ENCODE results near the gene CCRL2. TPM values are rescaled to one million over a fixed set of nuclear protein-coding genes. Genes with fewer than 3 reads are reported as not detected.
A peak's percentile ranks its signal among the peaks of the same experiment; 100 is the strongest.

The CCRL2 gene
- total and polyA plus RNA-seq, 2 donors (not counting 1 experiment from before 2014, with no cell fraction given) = 0.33 to 3.7 TPM

- Histone ChIP-seq H3K9ac (ENCODE audit: insufficient read depth, low read length) (no peak overlapping the region), H3K9me3 (ENCODE audit: control insufficient read depth, insufficient read depth, low read depth, low read length) (no peaks in the 10 kb centered on the region), H3K36me3 (ENCODE audit: control insufficient read depth, insufficient read depth, low read length) (no peaks in the 10 kb centered on the region), H3K4me1 (ENCODE audit: control insufficient read depth, extremely low read depth, insufficient read depth, low read length) (no peaks in the 10 kb centered on the region), H3K79me2 (ENCODE audit: control insufficient read depth, insufficient read depth, low read length) (no peaks in the 10 kb centered on the region), H3K4me2 (ENCODE audit: extremely low read depth, insufficient read depth, low read length) (no peak overlapping the region), H3K27me3 (ENCODE audit: control insufficient read depth, insufficient read depth, low read length) (no peaks in the 10 kb centered on the region), H2AFZ (ENCODE audit: low read length) (no peak overlapping the region), H3K4me3 (replicated peaks in 1 of 4; ENCODE audit: control extremely low read depth in 1 of 4, insufficient read depth in 1 of 4, low read depth in 3 of 4, low read length in 4 of 4) (no peak overlapping the region), H3K27ac (ENCODE audit: insufficient read depth, low read length) (no peak overlapping the region), H4K20me1 (ENCODE audit: control insufficient read depth, extremely low read depth, insufficient read depth, low read length) (no peaks in the 10 kb centered on the region)
- TF ChIP-seq CTCF (conservative IDR thresholded peaks at IDR 0.05 in 1 of 2, IDR thresholded peaks at IDR 0.05 in 1 of 2; ENCODE audit: low read depth in 1 of 2, low read length in 2 of 2) (no peak), EZH2 (IDR thresholded peaks at IDR 0.05; ENCODE audit: low read length, missing control alignments) (no peak)
- DNase-seq (ENCODE audit: low read depth in 2 of 2) = no peak
Observed at GRCh38 chr3:46419816-46420215, 12.8 kb downstream of the CCRL2 start.

- H2AFZ ChIP-seq (ENCODE audit: low read length) = no peak overlapping the region
- H3K4me3 ChIP-seq (replicated peaks in 1 of 4; ENCODE audit: control extremely low read depth in 1 of 4, insufficient read depth in 1 of 4, low read depth in 3 of 4, low read length in 4 of 4) = no peak overlapping the region
- no peaks in the 10 kb centered on the region for H3K9me3 ChIP-seq (ENCODE audit: control insufficient read depth, insufficient read depth, low read depth, low read length)
- TF ChIP-seq CTCF (conservative IDR thresholded peaks at IDR 0.05 in 1 of 2, IDR thresholded peaks at IDR 0.05 in 1 of 2; ENCODE audit: low read depth in 1 of 2, low read length in 2 of 2) = no peak
- no peak for TF ChIP-seq EZH2 (IDR thresholded peaks at IDR 0.05; ENCODE audit: low read length, missing control alignments)
- H3K9ac ChIP-seq (ENCODE audit: insufficient read depth, low read length) = no peak overlapping the region
- H4K20me1 ChIP-seq (ENCODE audit: control insufficient read depth, extremely low read depth, insufficient read depth, low read length) = no peaks in the 10 kb centered on the region
- no peaks in the 10 kb centered on the region for H3K79me2 ChIP-seq (ENCODE audit: control insufficient read depth, insufficient read depth, low read length)
- H3K27ac ChIP-seq (ENCODE audit: insufficient read depth, low read length) = no peak overlapping the region
- no peaks in the 10 kb centered on the region for H3K4me1 ChIP-seq (ENCODE audit: control insufficient read depth, extremely low read depth, insufficient read depth, low read length)
- H3K36me3 ChIP-seq (ENCODE audit: control insufficient read depth, insufficient read depth, low read length) = no peaks in the 10 kb centered on the region
- no peak for DNase-seq (ENCODE audit: low read depth in 2 of 2)
- no peaks in the 10 kb centered on the region for H3K27me3 ChIP-seq (ENCODE audit: control insufficient read depth, insufficient read depth, low read length)
- no peak overlapping the region for H3K4me2 ChIP-seq (ENCODE audit: extremely low read depth, insufficient read depth, low read length)
Observed at GRCh38 chr3:46420931-46421330, 13.9 kb downstream of the CCRL2 start.

GRCh38 chr3:46422617-46423016 lies 15.6 kb downstream of the CCRL2 start:
- H3K27me3 ChIP-seq (ENCODE audit: control insufficient read depth, insufficient read depth, low read length) = no peaks in the 10 kb centered on the region
- H3K4me3 ChIP-seq (replicated peaks in 1 of 4; ENCODE audit: control extremely low read depth in 1 of 4, insufficient read depth in 1 of 4, low read depth in 3 of 4, low read length in 4 of 4) = no peak overlapping the region
- DNase-seq (ENCODE audit: low read depth in 2 of 2) = peak in 1 of 2 donors; percentile 43
- H3K9me3 ChIP-seq (ENCODE audit: control insufficient read depth, insufficient read depth, low read depth, low read length) = no peaks in the 10 kb centered on the region
- no peak overlapping the region for H3K4me2 ChIP-seq (ENCODE audit: extremely low read depth, insufficient read depth, low read length)
- no peak for TF ChIP-seq CTCF (conservative IDR thresholded peaks at IDR 0.05 in 1 of 2, IDR thresholded peaks at IDR 0.05 in 1 of 2; ENCODE audit: low read depth in 1 of 2, low read length in 2 of 2)
- no peak for TF ChIP-seq EZH2 (IDR thresholded peaks at IDR 0.05; ENCODE audit: low read length, missing control alignments)
- H3K36me3 ChIP-seq (ENCODE audit: control insufficient read depth, insufficient read depth, low read length) = no peaks in the 10 kb centered on the region
- no peaks in the 10 kb centered on the region for H3K4me1 ChIP-seq (ENCODE audit: control insufficient read depth, extremely low read depth, insufficient read depth, low read length)
- no peaks in the 10 kb centered on the region for H4K20me1 ChIP-seq (ENCODE audit: control insufficient read depth, extremely low read depth, insufficient read depth, low read length)
- no peak overlapping the region for H3K27ac ChIP-seq (ENCODE audit: insufficient read depth, low read length)
- no peak overlapping the region for H2AFZ ChIP-seq (ENCODE audit: low read length)
- H3K79me2 ChIP-seq (ENCODE audit: control insufficient read depth, insufficient read depth, low read length) = no peaks in the 10 kb centered on the region
- no peak overlapping the region for H3K9ac ChIP-seq (ENCODE audit: insufficient read depth, low read length)
